HG03469 (cell line): Measurements from ENCODE around the gene MED26.
"Not testable (repeated sequence)": the region's sequence is repeated elsewhere in the genome, so short reads cannot be mapped to it uniquely, and the experiment has no call there.

Experiments used
- ATAC-seq: cut with Tn5 transposase; IDR thresholded peaks from one replicate; pipeline ENCODE4 v1.9.1; 2021; ENCODE audit warnings: mild to moderate bottlenecking, moderate library complexity, moderate number of reproducible peaks; ENCODE audit not compliant: unreplicated experiment

MED26 gene

GRCh38 chr19:16576690-16577530 lies 51.1 kb downstream of the MED26 start:
- ATAC-seq, result no peak

GRCh38 chr19:16575861-16576689 lies 51.9 kb downstream of the MED26 start:
- no peak for ATAC-seq

GRCh38 chr19:16575282-16575681 lies 52.7 kb downstream of the MED26 start:
- ATAC-seq, result no peak

GRCh38 chr19:16573925-16574324 lies 54.1 kb downstream of the MED26 start:
- ATAC-seq, result no peak

- no peak for ATAC-seq
Measured at GRCh38 chr19:16573296-16573695, 54.7 kb downstream of the MED26 start.

- peak; percentile 50 for ATAC-seq
Measured at GRCh38 chr19:16572332-16573211, 55.4 kb downstream of the MED26 start, which contains the start of gene SLC35E1. Gene SLC35E1, minus strand, starts transcription at chr19:16572415. Its CDS starts 51 bp downstream, at chr19:16572364.

- peak; percentile 20 for ATAC-seq
Measured at GRCh38 chr19:16571822-16572331, 56.1 kb downstream of the MED26 start.

- ATAC-seq, result no peak
Measured at GRCh38 chr19:16571283-16571682, 56.7 kb downstream of the MED26 start.

- no peak for ATAC-seq
Measured at GRCh38 chr19:16569609-16570320, 58.2 kb downstream of the MED26 start.

- ATAC-seq, result no peak
Measured at GRCh38 chr19:16566702-16567101, 61.3 kb downstream of the MED26 start.

GRCh38 chr19:16566161-16566560 lies 61.8 kb downstream of the MED26 start:
- ATAC-seq, result no peak

- ATAC-seq, result no peak
Measured at GRCh38 chr19:16564842-16565241, 63.2 kb downstream of the MED26 start.

GRCh38 chr19:16562608-16563025 lies 65.4 kb downstream of the MED26 start:
- no peak for ATAC-seq

GRCh38 chr19:16561382-16561781 lies 66.6 kb downstream of the MED26 start:
- no peak for ATAC-seq

- ATAC-seq, result no peak
Measured at GRCh38 chr19:16559780-16560276, 68.2 kb downstream of the MED26 start.

- ATAC-seq, result no peak
Measured at GRCh38 chr19:16554776-16555175, 73.2 kb downstream of the MED26 start.

GRCh38 chr19:16551902-16552301 lies 76.1 kb downstream of the MED26 start:
- not testable (repeated sequence) for ATAC-seq

- ATAC-seq, result no peak
Measured at GRCh38 chr19:16548956-16549355, 79.0 kb downstream of the MED26 start.

GRCh38 chr19:16544473-16545231 lies 83.4 kb downstream of the MED26 start:
- no peak for ATAC-seq
